GM12878 (cell line): ENCODE measurements around the gene CEP19. TPM values are rescaled to one million over a fixed set of nuclear protein-coding genes. Genes with fewer than 3 reads are reported as not detected.

Source experiments
- ATAC-seq: fragments of 200-7000 bp; cut with Tn5 transposase; 3 replicates; pipeline ENCODE4 v1.9.1; 2020; ENCODE audit warnings: mild to moderate bottlenecking, moderate library complexity
- BruUV-seq: library from RNA; stranded (reverse); fragments of 400-500 nt; replicated peaks from 2 replicates; lab custom pipeline; 2021; lab: Mats Ljungman, UMichigan
- CTCF ChIA-PET: fragments of 300-600 bp; sonication (Branson Sonifier 250); formaldehyde crosslinking; extraction: SDS; loops from one replicate; lab custom pipeline; 2021; ENCODE audit warnings: inconsistent platforms; lab: Yijun Ruan, JAX
- POLR2A ChIA-PET: fragments of 350-600 bp; formaldehyde crosslinking; extraction: SDS; loops from one replicate; lab custom pipeline; 2021; ENCODE audit warnings: inconsistent platforms; lab: Charles Lee
- RAD21 ChIA-PET: fragments of 300-600 bp; sonication (Branson Sonifier 250); formaldehyde crosslinking; loops from one replicate; lab custom pipeline; 2023; ENCODE audit warnings: antibody characterized with exemption; ENCODE audit not compliant: unreplicated experiment; lab: Charles Lee
- SMC1A ChIA-PET: fragments of 300-600 bp; sonication (Branson Sonifier 250); formaldehyde crosslinking; loops from one replicate; lab custom pipeline; 2023; ENCODE audit not compliant: unreplicated experiment, uncharacterized antibody; lab: Charles Lee
- DNase-seq: peaks from one replicate; pipeline ENCODE4 v3.0.0-alpha.2; 2011; ENCODE audit warnings: low read depth, low spot score
- FAIRE-seq: peaks from 3 replicates; lab custom pipeline; 2011; peaks lifted over from hg19 to GRCh38; lab: Jason Lieb, UNC
- H2AFZ ChIP-seq: 2 replicates; pipeline ENCODE4 v1.6.0; 2011; ENCODE audit warnings: low read depth, low read length, control low read depth; ENCODE audit not compliant: control insufficient read depth
- H3K27ac ChIP-seq: 2 replicates; pipeline ENCODE4 v1.5.1; 2011; ENCODE audit warnings: control low read depth; ENCODE audit not compliant: control insufficient read depth, insufficient read depth
- H3K27me3 ChIP-seq, 2 experiments: replicated peaks in 1 of 2; 2 replicates each; pipeline versions ENCODE4 v1.6.0 to v1.6.1; 2011; ENCODE audit warnings: low read length in 1 of 2; ENCODE audit not compliant: control insufficient read depth in 2 of 2, insufficient read depth in 2 of 2
- H3K36me3 ChIP-seq, 2 experiments: 2 replicates each; pipeline ENCODE4 v1.5.1; 2011; ENCODE audit warnings: low read length in 1 of 2; ENCODE audit not compliant: control insufficient read depth in 2 of 2, insufficient read depth in 2 of 2
- H3K4me1 ChIP-seq: 2 replicates; pipeline ENCODE4 v1.6.1; 2011; ENCODE audit warnings: mild to moderate bottlenecking, low read length, moderate library complexity, mixed read lengths; ENCODE audit not compliant: control insufficient read depth, insufficient read depth
- H3K4me2 ChIP-seq: 2 replicates; pipeline ENCODE4 v1.6.0; 2011; ENCODE audit warnings: control low read depth; ENCODE audit not compliant: control insufficient read depth, insufficient read depth
- H3K4me3 ChIP-seq: fragments of 200-600 bp; sonication (generic); 2 replicates; pipeline ENCODE4 v1.5.1; 2016
- H3K79me2 ChIP-seq: 2 replicates; pipeline ENCODE4 v1.6.0; 2011; ENCODE audit warnings: low read length; ENCODE audit not compliant: control insufficient read depth, insufficient read depth
- H3K9ac ChIP-seq: 2 replicates; pipeline ENCODE4 v1.8.0; 2011; ENCODE audit warnings: low read length, control low read depth, mixed read lengths; ENCODE audit not compliant: control insufficient read depth, insufficient read depth
- H3K9me3 ChIP-seq: replicated peaks from 3 replicates; pipeline ENCODE4 v1.5.1; 2011; ENCODE audit warnings: mild to moderate bottlenecking, low read length; ENCODE audit not compliant: control insufficient read depth, insufficient read depth
- H4K20me1 ChIP-seq: 2 replicates; pipeline ENCODE4 v1.6.0; 2011; ENCODE audit not compliant: control insufficient read depth, insufficient read depth
- ATF7 ChIP-seq: fragments of 450-650 bp; IDR thresholded peaks from 2 replicates; pipeline ENCODE4 v1.6.1; 2016; ENCODE audit warnings: low read depth, mild to moderate bottlenecking
- CEBPB ChIP-seq, 2 experiments: fragments of 150-350 bp in 1 of 2; IDR thresholded peaks; 2 replicates each; pipeline ENCODE4 v1.6.1; 2012 to 2014; ENCODE audit warnings: low read depth in 2 of 2, low read length in 2 of 2, borderline replicate concordance in 1 of 2, inconsistent platforms in 1 of 2
- CHD2 ChIP-seq: IDR thresholded peaks from 2 replicates; pipeline ENCODE4 v1.6.1; 2011; ENCODE audit warnings: low read depth, low read length, improper control_type of control experiment, borderline replicate concordance
- DPF2 ChIP-seq: fragments of 450-650 bp; IDR thresholded peaks from 2 replicates; pipeline ENCODE4 v1.6.1; 2017; ENCODE audit warnings: mild to moderate bottlenecking
- ELK1 ChIP-seq: IDR thresholded peaks from 2 replicates; pipeline ENCODE4 v1.6.1; 2012; ENCODE audit warnings: low read depth, low read length, improper control_type of control experiment
- HDAC2 ChIP-seq: fragments of 200-600 bp; sonication (generic); IDR thresholded peaks from 2 replicates; pipeline ENCODE4 v1.6.1; 2017
- PRDM15 ChIP-seq: fragments of 450-650 bp; formaldehyde crosslinking; IDR thresholded peaks from 2 replicates; pipeline ENCODE4 v1.4.0; 2020; ENCODE audit warnings: mild to moderate bottlenecking, moderate library complexity
- SMARCA5 ChIP-seq: fragments of 450-650 bp; IDR thresholded peaks from 2 replicates; pipeline ENCODE4 v1.6.1; 2017; ENCODE audit warnings: mild to moderate bottlenecking
- SMC3 ChIP-seq: IDR thresholded peaks from 2 replicates; pipeline ENCODE4 v1.6.1; 2011; ENCODE audit warnings: low read length, improper control_type of control experiment, borderline replicate concordance
- SUPT20H ChIP-seq: IDR thresholded peaks from 2 replicates; pipeline ENCODE4 v1.6.1; 2011; ENCODE audit warnings: low read depth, mild to moderate bottlenecking, low read length, moderate library complexity, borderline replicate concordance; ENCODE audit not compliant: control insufficient read depth
- SUZ12 ChIP-seq: fragments of 200-600 bp; sonication (generic); IDR thresholded peaks from one replicate; pipeline ENCODE4 v1.6.1; 2018; ENCODE audit warnings: antibody characterized with exemption, mild to moderate bottlenecking; ENCODE audit not compliant: unreplicated experiment
- ZNF384 ChIP-seq: IDR thresholded peaks from 2 replicates; pipeline ENCODE4 v1.6.1; 2012; ENCODE audit warnings: low read depth, mild to moderate bottlenecking, low read length, improper control_type of control experiment, borderline replicate concordance
- ZNF592 ChIP-seq: fragments of 450-650 bp; IDR thresholded peaks from 2 replicates; pipeline ENCODE4 v1.6.1; 2017; ENCODE audit warnings: mild to moderate bottlenecking, moderate library complexity
- WGBS: methylation state at CpG from one replicate; pipeline ENCODE4 v1.1.6; 2016; ENCODE audit warnings: low lambda C conversion rate; ENCODE audit not compliant: insufficient replicate concordance, insufficient coverage; ENCODE audit errors: missing lambda C conversion rate; 5-methylcytosine and 5-hydroxymethylcytosine counted together
- in situ Hi-C: fragments of 300-500 bp; cut with MboI; formaldehyde crosslinking; loops from 9 replicates; pipeline ENCODE4 v1.14.3; 2018; ENCODE audit warnings: mixed read lengths
- intact Hi-C: fragments of 100-400 bp; cut with micrococcal nuclease; formaldehyde crosslinking; loops from one replicate; pipeline ENCODE4 v1.14.2; 2022; ENCODE audit not compliant: unreplicated experiment
- polyA plus RNA-seq, 11 experiments: library from polyadenylated mRNA; depleted of rRNA in 4 of 11; unstranded in 6 of 11; stranded (reverse) in 5 of 11; fragments of >200 nt; fragmentation: Nextera tagmentation in 4 of 11; fragmentation: Illumina TruSeq in 1 of 11; extraction: Ambion mirVana in 4 of 11; extraction: Trizol in 1 of 11; gene quantifications; 1 replicate in 1 of 11; 2 replicates in 10 of 11; pipeline versions ENCODE4 v1.2.1 to v1.2.3, GENCODE V29; 2011 to 2016; ENCODE audit warnings: inconsistent platforms in 2 of 11, missing spikeins in 2 of 11, low read depth in 1 of 11
- total RNA-seq, 4 experiments: library from RNA; depleted of rRNA in 3 of 4; stranded (reverse); fragments of >200 nt in 3 of 4; fragmentation: Illumina TruSeq in 1 of 4; extraction: Trizol in 1 of 4; gene quantifications; 2 replicates each; pipeline versions ENCODE4 v1.2.1 to v1.2.3, GENCODE V29; 2013 to 2021

Gene CEP19
- total and polyA plus RNA-seq, 10 of the 15 experiments (the other 5 are each of a cell fraction or from before 2014, with no cell fraction given): 1.9 to 5.9 (median 2.7) TPM

GRCh38 chr3:196757876-196758739 lies 46.1 kb upstream of the CEP19 start:
- ChIA-PET SMC1A (interaction anchor here (0.6 to 1.3 kb wide), 3 partner anchors 11 to 123 kb away, joined by 3 read pairs; no protein-coding TSS in a partner anchor), RAD21 (no interaction called here), POLR2A (interaction anchor here (1.6 kb wide), 1 partner anchor 17 kb away, joined by 4 read pairs; no protein-coding TSS in a partner anchor), CTCF (interaction anchor here (1.0 kb wide), 1 partner anchor 13 kb away, joined by 3 read pairs; no protein-coding TSS in a partner anchor)
- FAIRE-seq (no peak), ATAC-seq (peak; percentile 63), DNase-seq (no peak)
- Histone ChIP-seq H4K20me1 (no peaks in the 10 kb centered on the region), H3K4me1 (no peaks in the 10 kb centered on the region), H2AFZ (no peak overlapping the region), H3K4me3 (no peak overlapping the region), H3K36me3 (peaks cover 5 to 24% of the 10 kb centered on the region in 2 experiments), H3K27ac (no peak overlapping the region), H3K27me3 (no peaks in the 10 kb centered on the region), H3K9ac (no peak overlapping the region), H3K4me2 (no peak overlapping the region), H3K9me3 (peaks cover 30% of the 10 kb centered on the region), H3K79me2 (peaks cover 63% of the 10 kb centered on the region)
- intact Hi-C loops (no loop called here), in situ Hi-C loops (no loop called here)
- no TSS peak for BruUV-seq
- WGBS: 47% methylated on average over 9 of the region's 9 CpGs
- TF ChIP-seq CEBPB (IDR thresholded peaks at IDR 0.05; ENCODE audit: borderline replicate concordance in 1 of 2, low read depth in 2 of 2, low read length in 2 of 2) (no peak), SMC3 (no peak), SMARCA5 (no peak), ELK1 (no peak), ZNF592 (no peak), DPF2 (no peak), ATF7 (no peak), SUZ12 (no peak), CHD2 (no peak), HDAC2 (no peak), ZNF384 (no peak), SUPT20H (no peak), PRDM15 (CRISPR knock-in tag) (no peak)
